H9 (cell line): ENCODE measurements around the gene HBD. TPM values are rescaled to one million over a fixed set of nuclear protein-coding genes. Genes with fewer than 3 reads are reported as not detected.
"Not testable (repeated sequence)": the region's sequence is repeated elsewhere in the genome, so short reads cannot be mapped to it uniquely, and the experiment has no call there.

Experiments
- DNase-seq: peaks from one replicate; pipeline ENCODE4 v3.0.0-alpha.2; 2017
- H2AFZ ChIP-seq: one replicate; pipeline ENCODE4 v1.6.1; 2013; ENCODE audit warnings: mild to moderate bottlenecking, low read length, control low read depth, moderate library complexity
- H2AK5ac ChIP-seq: 2 replicates; pipeline ENCODE4 v1.6.1; 2013; ENCODE audit warnings: low read length, control low read depth, mixed read lengths; ENCODE audit not compliant: insufficient read length
- H2BK120ac ChIP-seq: one replicate; pipeline ENCODE4 v1.6.1; 2013; ENCODE audit warnings: low read depth, mild to moderate bottlenecking, low read length, control low read depth, inconsistent platforms; ENCODE audit not compliant: poor library complexity, severe bottlenecking
- H2BK12ac ChIP-seq: 2 replicates; pipeline ENCODE4 v1.6.1; 2013; ENCODE audit warnings: low read length, control low read depth, mixed read lengths, low read depth; ENCODE audit not compliant: insufficient read length
- H2BK15ac ChIP-seq: 2 replicates; pipeline ENCODE4 v1.6.1; 2013; ENCODE audit warnings: low read depth, low read length, control low read depth
- H2BK20ac ChIP-seq: one replicate; pipeline ENCODE4 v1.6.1; 2013; ENCODE audit warnings: low read depth, mild to moderate bottlenecking, low read length, control low read depth, inconsistent platforms; ENCODE audit not compliant: poor library complexity, severe bottlenecking
- H2BK5ac ChIP-seq: 2 replicates; pipeline ENCODE4 v1.6.1; 2013; ENCODE audit warnings: low read length, control low read depth, mixed read lengths; ENCODE audit not compliant: insufficient read length
- H3K14ac ChIP-seq: 2 replicates; pipeline ENCODE4 v1.6.1; 2013; ENCODE audit warnings: low read length, control low read depth; ENCODE audit not compliant: insufficient read depth
- H3K18ac ChIP-seq: 2 replicates; pipeline ENCODE4 v1.6.1; 2013; ENCODE audit warnings: low read depth, mild to moderate bottlenecking, mixed read lengths, low read length, control low read depth; ENCODE audit not compliant: insufficient read length
- H3K23ac ChIP-seq: 2 replicates; pipeline ENCODE4 v1.6.1; 2013; ENCODE audit warnings: low read length, control low read depth, mixed read lengths, low read depth; ENCODE audit not compliant: insufficient read length
- H3K23me2 ChIP-seq: 2 replicates; pipeline ENCODE4 v1.6.1; 2013; ENCODE audit warnings: low read depth, mild to moderate bottlenecking, mixed read lengths, low read length, control low read depth; ENCODE audit not compliant: insufficient read length, poor library complexity, severe bottlenecking
- H3K27ac ChIP-seq: 2 replicates; pipeline ENCODE4 v1.5.1; 2013; ENCODE audit warnings: low read length, control low read depth, mixed read lengths, low read depth; ENCODE audit not compliant: insufficient read length
- H3K27me3 ChIP-seq: 2 replicates; pipeline ENCODE4 v1.6.1; 2013; ENCODE audit warnings: low read length, control low read depth, inconsistent platforms; ENCODE audit not compliant: insufficient read depth
- H3K4ac ChIP-seq: 2 replicates; pipeline ENCODE4 v1.6.1; 2013; ENCODE audit warnings: low read depth, mild to moderate bottlenecking, control low read depth, inconsistent platforms, low read length, moderate library complexity
- H3K4me1 ChIP-seq: 2 replicates; pipeline ENCODE4 v1.6.1; 2013; ENCODE audit warnings: low read length, control low read depth, inconsistent platforms; ENCODE audit not compliant: insufficient read depth
- H3K4me2 ChIP-seq: 2 replicates; pipeline ENCODE4 v1.6.1; 2013; ENCODE audit warnings: low read length, control low read depth, mixed read lengths; ENCODE audit not compliant: insufficient read length, insufficient read depth
- H3K56ac ChIP-seq: 2 replicates; pipeline ENCODE4 v1.6.1; 2013; ENCODE audit warnings: low read depth, mild to moderate bottlenecking, mixed read lengths, low read length, control low read depth; ENCODE audit not compliant: insufficient read length
- H3K79me1 ChIP-seq: 2 replicates; pipeline ENCODE4 v1.6.1; 2013; ENCODE audit warnings: low read depth, mild to moderate bottlenecking, moderate library complexity, low read length, control low read depth, inconsistent platforms; ENCODE audit not compliant: insufficient read depth, poor library complexity, severe bottlenecking
- H3K79me2 ChIP-seq: 2 replicates; pipeline ENCODE4 v1.6.1; 2013; ENCODE audit warnings: low read length, control low read depth, inconsistent platforms; ENCODE audit not compliant: insufficient read depth
- H3K9ac ChIP-seq: 2 replicates; pipeline ENCODE4 v1.6.1; 2013; ENCODE audit warnings: low read length, control low read depth, mixed read lengths; ENCODE audit not compliant: insufficient read length; ENCODE audit errors: extremely low read depth
- H3K9me3 ChIP-seq: one replicate; pipeline ENCODE4 v1.6.1; 2013; ENCODE audit warnings: low read depth, low read length, inconsistent platforms; ENCODE audit not compliant: control insufficient read depth
- H3T11ph ChIP-seq: one replicate; pipeline ENCODE4 v1.6.1; 2013; ENCODE audit warnings: mild to moderate bottlenecking, low read length, control low read depth, inconsistent platforms
- H4K20me1 ChIP-seq: one replicate; pipeline ENCODE4 v1.6.1; 2013; ENCODE audit not compliant: control insufficient read depth, insufficient read length, insufficient read depth
- H4K5ac ChIP-seq: 2 replicates; pipeline ENCODE4 v1.6.1; 2013; ENCODE audit warnings: low read depth, mild to moderate bottlenecking, mixed read lengths, low read length, control low read depth; ENCODE audit not compliant: insufficient read length
- H4K8ac ChIP-seq: replicated peaks from 2 replicates; pipeline ENCODE4 v1.6.1; 2013; ENCODE audit warnings: low read length, control low read depth, mixed read lengths, low read depth; ENCODE audit not compliant: insufficient read length
- H4K91ac ChIP-seq: 2 replicates; pipeline ENCODE4 v1.6.1; 2013; ENCODE audit warnings: low read depth, mild to moderate bottlenecking, moderate library complexity, mixed read lengths, low read length, control low read depth; ENCODE audit not compliant: insufficient read length
- H3K27ac Mint-ChIP-seq, 3 experiments: 2 replicates in 2 of 3; 3 replicates in 1 of 3; pipeline ENCODE4 v1.8.0; 2020 to 2021; ENCODE audit warnings: mixed read lengths in 3 of 3, mild to moderate bottlenecking in 1 of 3, moderate library complexity in 1 of 3
- H3K27me3 Mint-ChIP-seq: 2 replicates; pipeline ENCODE4 v1.8.0; 2021; ENCODE audit warnings: low read depth, mild to moderate bottlenecking, moderate library complexity, mixed read lengths
- H3K36me3 Mint-ChIP-seq, 3 experiments: 2 replicates in 2 of 3; 3 replicates in 1 of 3; pipeline ENCODE4 v1.8.0; 2020 to 2021; ENCODE audit warnings: low read depth in 3 of 3, mixed read lengths in 3 of 3; ENCODE audit not compliant: insufficient read depth in 1 of 3
- H3K4me1 Mint-ChIP-seq, 2 experiments: 2 replicates each; pipeline ENCODE4 v1.8.0; 2020; ENCODE audit warnings: mixed read lengths in 2 of 2
- H3K4me3 Mint-ChIP-seq, 2 experiments: 2 replicates in 1 of 2; 3 replicates in 1 of 2; pipeline ENCODE4 v1.8.0; 2020 to 2021; ENCODE audit warnings: mild to moderate bottlenecking in 2 of 2, mixed read lengths in 2 of 2, moderate library complexity in 1 of 2
- H3K9me3 Mint-ChIP-seq, 2 experiments: 2 replicates in 1 of 2; 3 replicates in 1 of 2; pipeline ENCODE4 v1.8.0; 2020; ENCODE audit warnings: mild to moderate bottlenecking in 2 of 2, mixed read lengths in 2 of 2, moderate library complexity in 1 of 2
- WGBS: extraction: QIAGEN DNeasy Blood & Tissue Kit; methylation state at CpG from one replicate; pipeline ENCODE4 v1.1.7; 2013; ENCODE audit warnings: missing lambda C conversion rate, low lambda C conversion rate, mixed read lengths; ENCODE audit not compliant: insufficient read length; ENCODE audit errors: extremely low coverage; 5-methylcytosine and 5-hydroxymethylcytosine counted together
- total RNA-seq: library from RNA; stranded (reverse); gene quantifications from 2 replicates; pipeline ENCODE4 v1.2.1, GENCODE V29; 2021
- TF ChIP-seq, protein P1 (sequence below): fragments of 200-600 bp; sonication (generic); conservative IDR thresholded peaks from 3 replicates; pipeline ENCODE4 v1.8.0; 2021; ENCODE audit warnings: antibody characterized with exemption, mild to moderate bottlenecking

HBD gene
- total RNA-seq, 1 experiment from 2014 or later, result not detected

DNA sequence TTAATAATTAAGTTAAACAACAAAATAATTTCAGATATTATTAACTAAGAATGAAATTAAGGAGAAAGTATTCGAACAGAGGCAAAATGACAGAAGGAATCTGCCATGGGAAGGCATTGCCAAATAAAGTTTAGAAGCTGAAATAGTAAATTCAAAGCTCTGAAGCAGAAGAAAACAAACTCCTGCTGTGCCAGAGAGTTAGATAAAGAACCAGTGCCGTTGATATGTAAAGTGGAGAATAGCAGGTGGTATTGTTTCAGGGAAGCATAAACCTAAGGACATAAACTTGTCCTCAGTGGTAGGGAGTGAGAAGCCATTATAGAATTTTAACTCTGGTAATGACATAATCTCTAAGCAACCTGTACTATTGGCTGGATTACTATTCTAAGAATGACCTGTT is 23.0 kb upstream of the HBD start:
- H3K23me2 ChIP-seq, result no peaks in the 10 kb centered on the region
- H2BK5ac ChIP-seq, result no peak overlapping the region
- H2BK20ac ChIP-seq, result no peak overlapping the region
- no peak overlapping the region for H2BK120ac ChIP-seq
- peak overlapping the region in 1 of 2 experiments; percentile 50; a peak in 1 of 5 replicates for H3K4me3 Mint-ChIP-seq
- no peak overlapping the region for H2BK12ac ChIP-seq
- peaks cover 0 to 18% (median 0%) of the 10 kb centered on the region in 3 experiments; a peak in 3 of 7 replicates for H3K36me3 Mint-ChIP-seq
- no peak overlapping the region for H3K14ac ChIP-seq
- no CpG with 5 or more reads among the region's 2 CpGs for WGBS
- no peaks in the 10 kb centered on the region for H3K79me2 ChIP-seq
- H2AFZ ChIP-seq, result no peak overlapping the region
- H3K27me3 ChIP-seq, result no peaks in the 10 kb centered on the region; the same call in 1 of the 2 replicates
- no peaks in the 10 kb centered on the region for H3K79me1 ChIP-seq
- no peaks in the 10 kb centered on the region for H3K9me3 ChIP-seq
- H4K8ac ChIP-seq, result no peak overlapping the region
- TF ChIP-seq, protein P1, sequence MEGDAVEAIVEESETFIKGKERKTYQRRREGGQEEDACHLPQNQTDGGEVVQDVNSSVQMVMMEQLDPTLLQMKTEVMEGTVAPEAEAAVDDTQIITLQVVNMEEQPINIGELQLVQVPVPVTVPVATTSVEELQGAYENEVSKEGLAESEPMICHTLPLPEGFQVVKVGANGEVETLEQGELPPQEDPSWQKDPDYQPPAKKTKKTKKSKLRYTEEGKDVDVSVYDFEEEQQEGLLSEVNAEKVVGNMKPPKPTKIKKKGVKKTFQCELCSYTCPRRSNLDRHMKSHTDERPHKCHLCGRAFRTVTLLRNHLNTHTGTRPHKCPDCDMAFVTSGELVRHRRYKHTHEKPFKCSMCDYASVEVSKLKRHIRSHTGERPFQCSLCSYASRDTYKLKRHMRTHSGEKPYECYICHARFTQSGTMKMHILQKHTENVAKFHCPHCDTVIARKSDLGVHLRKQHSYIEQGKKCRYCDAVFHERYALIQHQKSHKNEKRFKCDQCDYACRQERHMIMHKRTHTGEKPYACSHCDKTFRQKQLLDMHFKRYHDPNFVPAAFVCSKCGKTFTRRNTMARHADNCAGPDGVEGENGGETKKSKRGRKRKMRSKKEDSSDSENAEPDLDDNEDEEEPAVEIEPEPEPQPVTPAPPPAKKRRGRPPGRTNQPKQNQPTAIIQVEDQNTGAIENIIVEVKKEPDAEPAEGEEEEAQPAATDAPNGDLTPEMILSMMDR, result no peak
- no peak overlapping the region for H3K4ac ChIP-seq
- H3T11ph ChIP-seq, result no peak overlapping the region
- no peaks in the 10 kb centered on the region for H3K4me1 ChIP-seq
- no peak overlapping the region for H3K9ac ChIP-seq
- H2AK5ac ChIP-seq, result no peak overlapping the region
- no peak overlapping the region; a peak in 1 of 7 replicates for H3K27ac Mint-ChIP-seq
- H3K4me1 Mint-ChIP-seq, result peaks cover 29 to 31% of the 10 kb centered on the region in 2 experiments
- H3K18ac ChIP-seq, result no peak overlapping the region
- H4K91ac ChIP-seq, result no peak overlapping the region
- H3K27ac ChIP-seq, result no peak overlapping the region
- H3K23ac ChIP-seq, result no peak overlapping the region
- DNase-seq, result peak; percentile 28
- no peak overlapping the region for H3K56ac ChIP-seq
- H4K5ac ChIP-seq, result no peak overlapping the region
- no peak overlapping the region for H2BK15ac ChIP-seq
- peaks cover 13 to 16% of the 10 kb centered on the region in 2 experiments for H3K9me3 Mint-ChIP-seq
- H3K4me2 ChIP-seq, result no peak overlapping the region
- H4K20me1 ChIP-seq, result no peaks in the 10 kb centered on the region
- H3K27me3 Mint-ChIP-seq, result peaks cover 43% of the 10 kb centered on the region

DNA sequence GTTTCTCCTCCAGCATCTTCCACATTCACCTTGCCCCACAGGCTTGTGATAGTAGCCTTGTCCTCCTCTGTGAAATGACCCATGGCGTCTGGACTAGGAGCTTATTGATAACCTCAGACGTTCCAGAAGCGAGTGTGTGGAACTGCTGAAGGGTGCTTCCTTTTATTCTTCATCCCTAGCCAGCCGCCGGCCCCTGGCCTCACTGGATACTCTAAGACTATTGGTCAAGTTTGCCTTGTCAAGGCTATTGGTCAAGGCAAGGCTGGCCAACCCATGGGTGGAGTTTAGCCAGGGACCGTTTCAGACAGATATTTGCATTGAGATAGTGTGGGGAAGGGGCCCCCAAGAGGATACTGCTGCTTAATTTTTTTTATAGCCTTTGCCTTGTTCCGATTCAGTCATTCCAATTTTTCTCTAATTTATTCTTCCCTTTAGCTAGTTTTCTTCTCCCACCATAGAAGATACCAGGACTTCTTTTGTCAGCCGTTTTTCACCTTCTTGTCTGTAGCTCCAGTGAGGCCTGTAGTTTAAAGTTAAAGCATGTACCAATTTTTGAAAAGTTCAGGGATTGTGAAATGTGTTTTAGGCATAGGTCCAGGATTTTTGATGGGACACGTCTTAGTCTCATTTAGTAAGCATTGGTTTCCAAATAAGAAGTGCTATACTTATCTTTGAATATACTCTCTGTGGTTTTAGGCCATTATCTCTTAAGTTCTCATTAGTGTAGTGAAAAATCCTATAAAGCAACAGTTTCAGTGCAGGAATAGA is 20.5 kb upstream of the HBD start, which contains the start of gene HBG2:
HBG2 (minus strand) TSS at position 136 of the 768 bp plus-strand sequence; CDS start at position 83, 53 bp downstream.
- no CpG with 5 or more reads among the region's 9 CpGs for WGBS
- not testable (repeated sequence) for H3K27ac ChIP-seq

More for the DNA sequence above, 20.5 kb upstream of the HBD start, which contains the start of gene HBG2:
- not testable (repeated sequence) for H3K4ac ChIP-seq, H3K14ac ChIP-seq, H3T11ph ChIP-seq, H3K79me1 ChIP-seq, H3K27ac Mint-ChIP-seq, H3K27me3 ChIP-seq, H4K20me1 ChIP-seq, H4K8ac ChIP-seq, H2AFZ ChIP-seq, H4K91ac ChIP-seq, H3K9ac ChIP-seq, H3K23me2 ChIP-seq, H3K23ac ChIP-seq, H3K79me2 ChIP-seq, H3K18ac ChIP-seq, H2BK15ac ChIP-seq, H2BK20ac ChIP-seq, DNase-seq, H3K4me3 Mint-ChIP-seq, H4K5ac ChIP-seq, H2BK5ac ChIP-seq, H2AK5ac ChIP-seq, H3K9me3 ChIP-seq, H3K4me2 ChIP-seq, H2BK120ac ChIP-seq, H3K4me1 ChIP-seq, H2BK12ac ChIP-seq, H3K56ac ChIP-seq
- Mint-ChIP-seq H3K4me1 (peaks cover 29 to 30% of the 10 kb centered on the region in 2 experiments), H3K36me3 (peaks cover 0 to 10% (median 0%) of the 10 kb centered on the region in 3 experiments; a peak in 3 of 7 replicates), H3K27me3 (peaks cover 40% of the 10 kb centered on the region), H3K9me3 (peaks cover 9 to 12% of the 10 kb centered on the region in 2 experiments)
